Colonic mucosa (tissue), 4 donors: ENCODE measurements around the gene NRAP. TPM values are rescaled to one million over a fixed set of nuclear protein-coding genes. Genes with fewer than 3 reads are reported as not detected.

Experiments used
- DNase-seq: peaks from one replicate; pipeline ENCODE4 v3.0.0-alpha.2; 2020
- H3K27ac ChIP-seq: fragments of 200-600 bp; one replicate; pipeline ENCODE4 v1.8.0; 2021
- H3K27me3 ChIP-seq: fragments of 200-600 bp; one replicate; pipeline ENCODE4 v1.8.0; 2021
- H3K36me3 ChIP-seq: fragments of 200-600 bp; one replicate; pipeline ENCODE4 v1.8.0; 2021
- H3K4me1 ChIP-seq: fragments of 200-600 bp; one replicate; pipeline ENCODE4 v1.8.0; 2021; ENCODE audit warnings: mild to moderate bottlenecking
- H3K4me3 ChIP-seq: fragments of 200-600 bp; one replicate; pipeline ENCODE4 v1.8.0; 2021
- H3K9ac ChIP-seq, 2 donors: one replicate each; pipeline ENCODE4 v1.7.0; 2013; ENCODE audit warnings: control low read depth in 2 of 2, low read depth in 2 of 2, low read length in 2 of 2
- H3K9me3 ChIP-seq: fragments of 200-600 bp; one replicate; pipeline ENCODE4 v1.8.0; 2021
- CTCF ChIP-seq: fragments of 200-600 bp; IDR thresholded peaks from one replicate; pipeline ENCODE4 v1.8.0; 2022; ENCODE audit warnings: antibody characterized with exemption, mild to moderate bottlenecking
- intact Hi-C: fragments of 100-400 bp; cut with DNase I; formaldehyde crosslinking; loops from one replicate; pipeline ENCODE4 v1.14.1; 2022
- total RNA-seq, 2 donors: library from RNA; stranded (reverse); fragmentation: NEBNext Ultra II Directional in 1 of 2; extraction: Animal tissue kit (Norgen Biotek cat#: 25700) in 1 of 2; gene quantifications; one replicate each; pipeline ENCODE4 v1.2.1, GENCODE V29; 2021
- donor health status: healthy.
- donor health status: DM: no; HTN: no; CAD: no.
- donor health status: DM: no; HTN: no; CAD: no.

The NRAP gene
- 1 to 10 TPM; 1.1 to 1.3 TPM for total RNA-seq

- no peaks in the 10 kb centered on the region for H3K9me3 ChIP-seq
- TF ChIP-seq CTCF, result no peak
- no peak within 1 kb of the TSS for H3K27ac ChIP-seq
- H3K9ac ChIP-seq, result no peak within 1 kb of the TSS
- DNase-seq, result no peak
- H3K4me1 ChIP-seq, result no peaks in the 10 kb centered on the region
- no peaks in the 10 kb centered on the region for H3K27me3 ChIP-seq
- intact Hi-C loops, result no loop called here
- no peaks in the 10 kb centered on the region for H3K36me3 ChIP-seq
- no peak within 1 kb of the TSS for H3K4me3 ChIP-seq
Observed at GRCh38 chr10:113663908-113664307, at the start of gene NRAP. Gene NRAP, minus strand, starts transcription at chr10:113664041. Its CDS starts 159 bp downstream, at chr10:113663882.

- intact Hi-C loops, result no loop called here
- Histone ChIP-seq H3K27ac (no peak overlapping the region), H3K36me3 (no peaks in the 10 kb centered on the region), H3K27me3 (no peaks in the 10 kb centered on the region), H3K4me1 (no peaks in the 10 kb centered on the region), H3K9me3 (no peaks in the 10 kb centered on the region), H3K9ac (peak overlapping the region in 1 of 2 donors; percentile 32), H3K4me3 (no peak overlapping the region)
- DNase-seq, result no peak
- no peak for TF ChIP-seq CTCF
Observed at GRCh38 chr10:113713640-113713982, 49.8 kb upstream of the NRAP start.

GRCh38 chr10:113712755-113713639, 49.2 kb upstream of the NRAP start:
- Histone ChIP-seq H3K27ac (no peak overlapping the region), H3K27me3 (no peaks in the 10 kb centered on the region), H3K9ac (peak overlapping the region in 1 of 2 donors; percentile 32), H3K4me3 (no peak overlapping the region), H3K36me3 (no peaks in the 10 kb centered on the region), H3K4me1 (no peaks in the 10 kb centered on the region), H3K9me3 (no peaks in the 10 kb centered on the region)
- DNase-seq, result no peak
- no peak for TF ChIP-seq CTCF
- intact Hi-C loops, result no loop called here

GRCh38 chr10:113712024-113712423, 48.2 kb upstream of the NRAP start:
- H3K9me3 ChIP-seq, result no peaks in the 10 kb centered on the region
- H3K4me1 ChIP-seq, result no peaks in the 10 kb centered on the region
- no peaks in the 10 kb centered on the region for H3K36me3 ChIP-seq
- H3K27me3 ChIP-seq, result no peaks in the 10 kb centered on the region
- no peak for DNase-seq
- H3K9ac ChIP-seq, result no peak overlapping the region
- TF ChIP-seq CTCF, result no peak
- intact Hi-C loops, result no loop called here
- H3K4me3 ChIP-seq, result no peak overlapping the region
- H3K27ac ChIP-seq, result no peak overlapping the region

GRCh38 chr10:113711142-113711541, 47.3 kb upstream of the NRAP start:
- Histone ChIP-seq H3K27me3 (no peaks in the 10 kb centered on the region), H3K36me3 (no peaks in the 10 kb centered on the region), H3K4me1 (no peaks in the 10 kb centered on the region), H3K27ac (no peak overlapping the region), H3K9me3 (no peaks in the 10 kb centered on the region), H3K9ac (no peak overlapping the region), H3K4me3 (no peak overlapping the region)
- no peak for DNase-seq
- intact Hi-C loops, result no loop called here
- no peak for TF ChIP-seq CTCF
